ENCODE results near the gene FCER1A. TPM values are rescaled to one million over a fixed set of nuclear protein-coding genes. Genes with fewer than 3 reads are reported as not detected.

The FCER1A gene
- total RNA-seq, 1 experiment from 2014 or later: not detected

- intact Hi-C loops (cut with micrococcal nuclease): no loop called here
- peaks cover 12% of the 10 kb centered on the region for H3K9me3 Mint-ChIP-seq (ENCODE audit: unreplicated experiment)
- TF ChIP-seq CTCF (IDR thresholded peaks at IDR 0.05; ENCODE audit: unreplicated experiment): no peak
- ChIA-PET CTCF (no interaction called here), POLR2A (no interaction called here)
- DNase-seq (ENCODE audit: unreplicated experiment): no peak
- H3K27ac Mint-ChIP-seq (ENCODE audit: low read depth, unreplicated experiment): no peak overlapping the region
- peaks cover 7% of the 10 kb centered on the region for H3K4me1 Mint-ChIP-seq (ENCODE audit: insufficient read depth, unreplicated experiment)
- H3K27me3 Mint-ChIP-seq (ENCODE audit: insufficient read depth, unreplicated experiment): no peaks in the 10 kb centered on the region
- no TSS peak for BruUV-seq (replicated peaks)
- no peak overlapping the region for H3K4me3 Mint-ChIP-seq (ENCODE audit: unreplicated experiment)
- H3K36me3 Mint-ChIP-seq (ENCODE audit: insufficient read depth, unreplicated experiment): peaks cover 4% of the 10 kb centered on the region
Observed at GRCh38 chr1:159334797-159335196, 32.7 kb downstream of the FCER1A start.

- BruUV-seq (replicated peaks): no TSS peak
- DNase-seq (ENCODE audit: unreplicated experiment): peak; percentile 14
- ChIA-PET CTCF (interaction anchor here (1.0 to 1.8 kb wide), 2 partner anchors 123 to 126 kb away, joined by 4 to 13 read pairs; no protein-coding TSS in a partner anchor), POLR2A (interaction anchor here (0.5 to 1.3 kb wide), 2 partner anchors 9 to 378 kb away, joined by 3 read pairs; no protein-coding TSS in a partner anchor)
- Mint-ChIP-seq H3K4me1 (ENCODE audit: insufficient read depth, unreplicated experiment) (peaks cover 7% of the 10 kb centered on the region), H3K36me3 (ENCODE audit: insufficient read depth, unreplicated experiment) (no peaks in the 10 kb centered on the region), H3K4me3 (ENCODE audit: unreplicated experiment) (no peak overlapping the region), H3K27me3 (ENCODE audit: insufficient read depth, unreplicated experiment) (no peaks in the 10 kb centered on the region), H3K9me3 (ENCODE audit: unreplicated experiment) (peaks cover 12% of the 10 kb centered on the region), H3K27ac (ENCODE audit: low read depth, unreplicated experiment) (no peak overlapping the region)
- TF ChIP-seq CTCF (IDR thresholded peaks at IDR 0.05; ENCODE audit: unreplicated experiment): no peak
- intact Hi-C loops (cut with micrococcal nuclease): no loop called here
Observed at GRCh38 chr1:159338018-159338417, 35.9 kb downstream of the FCER1A start.

- Mint-ChIP-seq H3K27ac (ENCODE audit: low read depth, unreplicated experiment) (no peak overlapping the region), H3K4me3 (ENCODE audit: unreplicated experiment) (no peak overlapping the region), H3K27me3 (ENCODE audit: insufficient read depth, unreplicated experiment) (no peaks in the 10 kb centered on the region), H3K36me3 (ENCODE audit: insufficient read depth, unreplicated experiment) (no peaks in the 10 kb centered on the region), H3K4me1 (ENCODE audit: insufficient read depth, unreplicated experiment) (peaks cover 7% of the 10 kb centered on the region), H3K9me3 (ENCODE audit: unreplicated experiment) (peaks cover 12% of the 10 kb centered on the region)
- ChIA-PET POLR2A (no interaction called here), CTCF (interaction anchor here (0.6 kb wide), 1 partner anchor 553 kb away, joined by 3 read pairs; no protein-coding TSS in a partner anchor)
- no TSS peak for BruUV-seq (replicated peaks)
- no peak for DNase-seq (ENCODE audit: unreplicated experiment)
- no peak for TF ChIP-seq CTCF (IDR thresholded peaks at IDR 0.05; ENCODE audit: unreplicated experiment)
- intact Hi-C loops (cut with micrococcal nuclease): no loop called here
Observed at GRCh38 chr1:159339536-159339935, 37.4 kb downstream of the FCER1A start.

- BruUV-seq (replicated peaks): no TSS peak
- peaks cover 3% of the 10 kb centered on the region for H3K9me3 Mint-ChIP-seq (ENCODE audit: unreplicated experiment)
- H3K36me3 Mint-ChIP-seq (ENCODE audit: insufficient read depth, unreplicated experiment): no peaks in the 10 kb centered on the region
- ChIA-PET CTCF (interaction anchor here (0.7 to 1.0 kb wide), 2 partner anchors 127 to 140 kb away, joined by 4 to 6 read pairs; no protein-coding TSS in a partner anchor), POLR2A (interaction anchor here (0.5 to 0.6 kb wide), 3 partner anchors 68 to 330 kb away, joined by 3 read pairs; no protein-coding TSS in a partner anchor)
- H3K27ac Mint-ChIP-seq (ENCODE audit: low read depth, unreplicated experiment): no peak overlapping the region
- peaks cover 2% of the 10 kb centered on the region for H3K4me1 Mint-ChIP-seq (ENCODE audit: insufficient read depth, unreplicated experiment)
- H3K27me3 Mint-ChIP-seq (ENCODE audit: insufficient read depth, unreplicated experiment): no peaks in the 10 kb centered on the region
- no peak overlapping the region for H3K4me3 Mint-ChIP-seq (ENCODE audit: unreplicated experiment)
- TF ChIP-seq CTCF (IDR thresholded peaks at IDR 0.05; ENCODE audit: unreplicated experiment): no peak
- intact Hi-C loops (cut with micrococcal nuclease): loop anchor here (5.0 kb wide), 1 partner anchor 436 kb away; no protein-coding TSS in a partner anchor
- peak; percentile 20 for DNase-seq (ENCODE audit: unreplicated experiment)
Observed at GRCh38 chr1:159341736-159342135, 39.6 kb downstream of the FCER1A start.

Measured in MCF 10A (cell line).